Activated CD8-positive, alpha-beta T cell treated with anti-CD3 and anti-CD28 coated beads for 36 hours (primary cell): ENCODE results near the gene ZNF132. TPM values are rescaled to one million over a fixed set of nuclear protein-coding genes. Genes with fewer than 3 reads are reported as not detected.

Experiments
- ATAC-seq: fragments of 200-7000 bp; cut with Tn5 transposase; one replicate; pipeline ENCODE4 v1.10.0; 2021; ENCODE audit warnings: mild to moderate bottlenecking, moderate library complexity
- CTCF ChIA-PET: fragments of 350-600 bp; sonication (Branson Sonifier 250); formaldehyde crosslinking; loops from one replicate; lab custom pipeline; 2021; ENCODE audit warnings: antibody characterized with exemption; lab: Charles Lee
- POLR2A ChIA-PET: fragments of 350-600 bp; sonication (Branson Sonifier 250); formaldehyde crosslinking; loops from one replicate; lab custom pipeline; 2021; ENCODE audit warnings: antibody characterized with exemption; lab: Charles Lee
- DNase-seq: peaks from one replicate; pipeline ENCODE4 v3.0.0-alpha.2; 2020
- H3K27ac Mint-ChIP-seq: one replicate; pipeline ENCODE4 v1.8.0; 2021; ENCODE audit warnings: mild to moderate bottlenecking, mixed read lengths
- H3K27me3 Mint-ChIP-seq: one replicate; pipeline ENCODE4 v1.8.0; 2021; ENCODE audit warnings: mixed read lengths
- H3K36me3 Mint-ChIP-seq: one replicate; pipeline ENCODE4 v1.8.0; 2021; ENCODE audit warnings: low read depth, mixed read lengths
- H3K4me1 Mint-ChIP-seq: one replicate; pipeline ENCODE4 v1.8.0; 2021; ENCODE audit warnings: low read depth, mixed read lengths
- H3K4me3 Mint-ChIP-seq: one replicate; pipeline ENCODE4 v1.8.0; 2021; ENCODE audit warnings: mild to moderate bottlenecking, moderate library complexity, mixed read lengths
- H3K9me3 Mint-ChIP-seq: one replicate; pipeline ENCODE4 v1.8.0; 2021; ENCODE audit warnings: mixed read lengths
- intact Hi-C: fragments of 100-400 bp; cut with micrococcal nuclease; formaldehyde crosslinking; loops from one replicate; pipeline ENCODE4 v1.10.0; 2022
- total RNA-seq, 2 experiments: library from RNA; stranded (reverse); gene quantifications; one replicate each; pipeline ENCODE4 v1.2.3, GENCODE V29; 2021
- TF ChIP-seq, protein P1 (sequence below): fragments of 200-600 bp; IDR thresholded peaks from one replicate; pipeline ENCODE4 v1.8.0; 2022; ENCODE audit warnings: antibody characterized with exemption, mild to moderate bottlenecking

ZNF132 gene
- total RNA-seq, 2 experiments from 2014 or later = 3.4 to 3.8 TPM

DNA sequence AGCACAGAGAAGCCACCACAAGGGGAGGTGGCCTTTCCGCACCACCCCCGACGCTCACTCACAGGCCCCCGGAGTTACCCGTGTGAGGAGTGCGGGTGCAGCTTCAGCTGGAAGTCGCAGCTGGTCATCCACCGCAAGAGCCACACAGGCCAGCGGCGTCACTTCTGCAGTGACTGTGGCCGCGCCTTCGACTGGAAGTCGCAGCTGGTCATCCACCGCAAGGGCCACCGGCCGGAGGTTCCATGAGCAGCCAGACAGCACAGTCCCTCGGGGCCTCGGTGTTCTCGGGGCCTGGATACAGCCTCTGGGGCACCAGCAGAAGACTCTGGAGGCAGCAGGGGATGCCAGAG is 40.5 kb upstream of the ZNF132 start:
- Mint-ChIP-seq H3K36me3 (peaks cover 6% of the 10 kb centered on the region), H3K27me3 (no peaks in the 10 kb centered on the region), H3K4me1 (peaks cover 12% of the 10 kb centered on the region), H3K27ac (no peak overlapping the region), H3K9me3 (no peaks in the 10 kb centered on the region), H3K4me3 (no peak overlapping the region)
- DNase-seq = no peak
- intact Hi-C loops = no loop called here
- TF ChIP-seq, protein P1, sequence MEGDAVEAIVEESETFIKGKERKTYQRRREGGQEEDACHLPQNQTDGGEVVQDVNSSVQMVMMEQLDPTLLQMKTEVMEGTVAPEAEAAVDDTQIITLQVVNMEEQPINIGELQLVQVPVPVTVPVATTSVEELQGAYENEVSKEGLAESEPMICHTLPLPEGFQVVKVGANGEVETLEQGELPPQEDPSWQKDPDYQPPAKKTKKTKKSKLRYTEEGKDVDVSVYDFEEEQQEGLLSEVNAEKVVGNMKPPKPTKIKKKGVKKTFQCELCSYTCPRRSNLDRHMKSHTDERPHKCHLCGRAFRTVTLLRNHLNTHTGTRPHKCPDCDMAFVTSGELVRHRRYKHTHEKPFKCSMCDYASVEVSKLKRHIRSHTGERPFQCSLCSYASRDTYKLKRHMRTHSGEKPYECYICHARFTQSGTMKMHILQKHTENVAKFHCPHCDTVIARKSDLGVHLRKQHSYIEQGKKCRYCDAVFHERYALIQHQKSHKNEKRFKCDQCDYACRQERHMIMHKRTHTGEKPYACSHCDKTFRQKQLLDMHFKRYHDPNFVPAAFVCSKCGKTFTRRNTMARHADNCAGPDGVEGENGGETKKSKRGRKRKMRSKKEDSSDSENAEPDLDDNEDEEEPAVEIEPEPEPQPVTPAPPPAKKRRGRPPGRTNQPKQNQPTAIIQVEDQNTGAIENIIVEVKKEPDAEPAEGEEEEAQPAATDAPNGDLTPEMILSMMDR = no peak
- POLR2A ChIA-PET = no interaction called here
- CTCF ChIA-PET = interaction anchor here (1.4 kb wide), 1 partner anchor 34 kb away, joined by 4 read pairs; no protein-coding TSS in a partner anchor
- ATAC-seq = no peak

DNA sequence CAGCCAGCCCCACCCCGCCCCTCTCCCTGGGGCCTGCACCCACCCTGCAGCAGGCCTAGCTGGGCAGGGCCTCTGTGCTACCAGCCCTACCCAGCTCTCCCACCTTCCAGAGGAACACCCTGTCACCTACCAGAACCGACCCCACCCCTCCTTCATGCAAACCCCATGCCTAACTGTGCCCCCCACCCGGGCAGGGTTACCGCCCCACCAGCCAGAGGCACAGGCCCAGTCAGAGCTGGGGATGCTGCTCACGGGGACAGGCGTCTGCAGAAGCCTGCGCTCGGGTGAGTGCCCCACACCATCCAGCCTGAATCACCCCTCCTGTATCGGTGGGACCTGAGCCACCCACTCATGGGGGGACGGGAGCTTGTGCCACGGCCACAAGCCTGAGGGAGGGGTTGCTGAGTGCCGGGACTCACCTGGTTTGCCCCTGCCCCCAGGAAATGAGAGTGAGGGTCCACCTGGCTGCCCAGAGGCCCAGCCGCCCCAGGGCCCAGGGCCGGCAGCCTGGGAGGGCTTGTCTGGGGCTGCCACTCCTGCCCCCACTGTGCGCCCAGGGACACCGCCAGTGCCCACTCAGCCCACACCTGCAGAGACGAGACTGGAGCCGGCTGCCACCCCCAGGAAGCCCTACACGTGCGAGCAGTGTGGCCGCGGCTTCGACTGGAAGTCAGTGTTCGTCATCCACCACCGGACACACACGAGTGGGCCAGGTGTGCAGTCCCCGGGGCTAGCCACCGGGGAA is 40.0 kb upstream of the ZNF132 start:
- ChIA-PET POLR2A (interaction anchor here (1.9 kb wide), 1 partner anchor 40 kb away, joined by 5 read pairs; the partner anchor contains the start of gene ZBTB45), CTCF (interaction anchor here (1.4 to 2.2 kb wide), 2 partner anchors 34 to 40 kb away, joined by 4 to 7 read pairs; partner anchors contain the start of gene ZBTB45)
- no peak overlapping the region for H3K27ac Mint-ChIP-seq
- DNase-seq (no peak), ATAC-seq (no peak)
- H3K4me1 Mint-ChIP-seq = peaks cover 17% of the 10 kb centered on the region
- no peaks in the 10 kb centered on the region for H3K27me3 Mint-ChIP-seq
- H3K9me3 Mint-ChIP-seq = no peaks in the 10 kb centered on the region
- intact Hi-C loops = no loop called here
- H3K36me3 Mint-ChIP-seq = peaks cover 6% of the 10 kb centered on the region
- TF ChIP-seq, protein P1 = no peak
- no peak overlapping the region for H3K4me3 Mint-ChIP-seq

DNA sequence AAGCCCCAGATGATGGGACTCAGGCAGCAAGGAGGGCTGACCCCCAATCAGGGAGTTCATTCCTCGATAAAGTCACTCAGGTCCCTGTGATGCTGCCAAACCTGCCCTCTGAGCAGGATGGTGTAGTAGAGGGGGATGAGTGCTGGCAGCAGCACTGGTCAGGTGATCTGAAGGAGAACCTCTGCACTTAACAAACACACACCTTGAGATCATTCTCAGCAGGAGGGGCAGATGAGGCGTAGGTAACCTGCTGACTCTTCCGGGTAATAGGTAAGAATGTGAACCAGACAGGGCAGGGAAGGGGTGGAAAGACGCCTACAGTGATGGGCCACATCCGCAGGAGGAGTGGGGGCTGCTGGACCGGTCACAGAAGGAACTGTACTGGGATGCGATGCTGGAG is 39.4 kb upstream of the ZNF132 start:
- H3K9me3 Mint-ChIP-seq = no peaks in the 10 kb centered on the region
- POLR2A ChIA-PET = interaction anchor here (1.9 kb wide), 1 partner anchor 40 kb away, joined by 5 read pairs; the partner anchor contains the start of gene ZBTB45
- H3K4me3 Mint-ChIP-seq = no peak overlapping the region
- TF ChIP-seq, protein P1 = no peak
- no peak for ATAC-seq
- H3K27me3 Mint-ChIP-seq = no peaks in the 10 kb centered on the region
- peaks cover 23% of the 10 kb centered on the region for H3K4me1 Mint-ChIP-seq
- no peak for DNase-seq
- H3K36me3 Mint-ChIP-seq = peaks cover 4% of the 10 kb centered on the region
- no peak overlapping the region for H3K27ac Mint-ChIP-seq
- intact Hi-C loops = no loop called here
- CTCF ChIA-PET = interaction anchor here (2.2 kb wide), 1 partner anchor 41 kb away, joined by 7 read pairs; the partner anchor contains the start of gene ZBTB45

DNA sequence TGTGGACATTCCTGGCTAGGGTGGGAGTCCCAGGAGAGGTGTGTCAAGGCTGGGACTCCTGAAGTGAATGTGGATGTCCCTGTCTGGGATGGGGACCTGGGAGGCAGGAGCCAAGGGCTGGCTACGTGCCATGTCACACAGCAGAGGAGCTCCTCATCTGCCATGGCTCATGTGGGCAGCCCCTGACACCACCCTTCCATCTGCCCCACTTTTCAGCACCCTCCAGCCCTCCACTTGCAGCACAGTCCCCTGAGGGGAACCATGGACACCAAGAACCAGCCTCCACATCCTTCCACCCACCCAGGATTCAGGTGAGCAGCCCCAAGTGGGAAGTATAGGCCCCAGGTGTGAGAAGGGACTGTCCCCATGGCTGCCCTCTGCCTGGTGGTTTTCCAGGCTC is 37.9 kb upstream of the ZNF132 start:
- H3K27ac Mint-ChIP-seq = peak overlapping the region; percentile 55
- ATAC-seq (no peak), DNase-seq (no peak)
- no peaks in the 10 kb centered on the region for H3K27me3 Mint-ChIP-seq
- TF ChIP-seq, protein P1 = no peak
- H3K36me3 Mint-ChIP-seq = peaks cover 4% of the 10 kb centered on the region
- intact Hi-C loops = no loop called here
- CTCF ChIA-PET = interaction anchor here (1.4 to 2.2 kb wide), 2 partner anchors 36 to 42 kb away, joined by 3 to 7 read pairs; partner anchors contain the start of gene ZBTB45
- no peaks in the 10 kb centered on the region for H3K9me3 Mint-ChIP-seq
- no peak overlapping the region for H3K4me3 Mint-ChIP-seq
- peaks cover 32% of the 10 kb centered on the region for H3K4me1 Mint-ChIP-seq
- POLR2A ChIA-PET = interaction anchor here (1.9 kb wide), 1 partner anchor 42 kb away, joined by 5 read pairs; the partner anchor contains the start of gene ZBTB45

DNA sequence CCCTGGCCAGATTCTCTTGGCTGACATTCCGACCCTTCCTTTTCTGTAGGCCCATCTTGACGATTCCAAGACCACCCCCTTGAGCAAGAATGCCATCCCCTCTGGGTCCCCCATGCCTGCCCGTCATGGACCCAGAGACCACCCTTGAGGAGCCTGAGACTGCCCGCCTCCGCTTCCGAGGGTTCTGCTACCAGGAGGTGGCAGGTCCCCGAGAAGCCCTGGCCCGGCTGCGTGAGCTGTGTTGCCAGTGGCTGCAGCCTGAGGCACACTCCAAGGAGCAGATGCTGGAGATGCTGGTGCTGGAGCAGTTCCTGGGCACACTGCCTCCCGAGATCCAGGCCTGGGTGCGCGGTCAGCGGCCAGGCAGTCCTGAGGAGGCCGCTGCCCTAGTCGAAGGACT is 37.2 kb upstream of the ZNF132 start:
- intact Hi-C loops = no loop called here
- ChIA-PET POLR2A (interaction anchor here (0.9 to 2.6 kb wide), 8 partner anchors 12 to 91 kb away, joined by 3 to 11 read pairs (median 4); partner anchors contain the start of genes CHMP2A and ZBTB45), CTCF (interaction anchor here (1.1 to 2.2 kb wide), 2 partner anchors 43 kb away, joined by 6 to 7 read pairs; partner anchors contain the start of gene ZBTB45)
- peaks cover 5% of the 10 kb centered on the region for H3K36me3 Mint-ChIP-seq
- H3K27ac Mint-ChIP-seq = peak overlapping the region; percentile 98
- H3K27me3 Mint-ChIP-seq = no peaks in the 10 kb centered on the region
- H3K4me1 Mint-ChIP-seq = peaks cover 32% of the 10 kb centered on the region
- TF ChIP-seq, protein P1 = no peak
- ATAC-seq = no peak
- peak overlapping the region; percentile 82 for H3K4me3 Mint-ChIP-seq
- no peaks in the 10 kb centered on the region for H3K9me3 Mint-ChIP-seq
- no peak for DNase-seq
